GM12892 (cell line): ENCODE data around the gene HTR3B.
"Not testable (repeated sequence)": the region's sequence is repeated elsewhere in the genome, so short reads cannot be mapped to it uniquely, and the experiment has no call there.

ENCODE experiments used
- DNase-seq: peaks from one replicate; pipeline ENCODE4 v3.0.0; 2011; ENCODE audit not compliant: insufficient read length
- FAIRE-seq: peaks from 2 replicates; lab custom pipeline; 2011; peaks lifted over from hg19 to GRCh38; lab: Jason Lieb, UNC
- POLR2A ChIP-seq: IDR thresholded peaks from 2 replicates; pipeline ENCODE4 v1.6.1; 2011; ENCODE audit warnings: low read depth, low read length, control low read depth
- POLR2AphosphoS5 ChIP-seq: IDR thresholded peaks from 2 replicates; pipeline ENCODE4 v1.6.1; 2011; ENCODE audit warnings: low read depth, low read length, control low read depth
- TAF1 ChIP-seq: IDR thresholded peaks from 2 replicates; pipeline ENCODE4 v1.6.1; 2011; ENCODE audit warnings: low read depth, mild to moderate bottlenecking, control low read depth, low read length, borderline replicate concordance

HTR3B gene

DNA sequence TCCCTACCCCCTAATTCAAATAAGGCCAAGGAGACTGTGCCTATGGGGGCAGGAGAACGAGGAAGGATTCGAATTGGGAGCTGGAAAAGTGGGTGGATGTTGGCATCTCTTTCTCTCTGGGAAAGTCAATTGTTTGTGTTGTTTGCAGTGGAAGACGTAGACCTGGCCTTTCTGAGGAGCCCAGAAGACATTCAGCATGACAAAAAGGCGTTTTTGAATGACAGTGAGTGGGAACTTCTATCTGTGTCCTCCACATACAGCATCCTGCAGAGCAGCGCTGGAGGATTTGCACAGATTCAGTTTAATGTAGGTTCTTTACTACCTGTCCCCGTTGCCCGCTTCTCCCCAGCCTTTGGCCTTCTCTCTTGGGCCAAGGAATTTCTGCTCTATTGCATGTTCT, 28.2 kb downstream of the HTR3B start:
- DNase-seq = no peak
- TF ChIP-seq POLR2AphosphoS5 = no peak
- no peak for FAIRE-seq

DNA sequence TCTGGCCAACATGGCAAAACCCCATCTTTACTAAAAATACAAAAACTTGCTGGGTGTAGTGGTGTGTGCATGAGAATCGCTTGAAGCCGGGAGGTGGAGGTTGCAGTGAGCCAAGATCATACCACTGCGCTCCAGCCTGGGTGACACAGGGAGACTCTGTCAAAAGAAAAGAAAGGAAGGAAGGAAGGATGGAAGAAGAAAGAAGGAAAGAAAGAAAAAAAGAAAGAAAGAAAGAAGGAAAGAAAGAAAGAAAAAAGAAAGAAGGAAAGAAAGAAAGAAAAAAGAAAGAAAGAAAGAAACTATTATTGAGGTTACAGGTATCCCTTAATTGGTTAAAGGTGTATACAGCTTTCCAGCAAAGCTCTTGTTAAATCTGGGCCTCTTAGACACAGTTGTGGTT, 29.6 kb downstream of the HTR3B start:
- DNase-seq, FAIRE-seq: not testable (repeated sequence)

DNA sequence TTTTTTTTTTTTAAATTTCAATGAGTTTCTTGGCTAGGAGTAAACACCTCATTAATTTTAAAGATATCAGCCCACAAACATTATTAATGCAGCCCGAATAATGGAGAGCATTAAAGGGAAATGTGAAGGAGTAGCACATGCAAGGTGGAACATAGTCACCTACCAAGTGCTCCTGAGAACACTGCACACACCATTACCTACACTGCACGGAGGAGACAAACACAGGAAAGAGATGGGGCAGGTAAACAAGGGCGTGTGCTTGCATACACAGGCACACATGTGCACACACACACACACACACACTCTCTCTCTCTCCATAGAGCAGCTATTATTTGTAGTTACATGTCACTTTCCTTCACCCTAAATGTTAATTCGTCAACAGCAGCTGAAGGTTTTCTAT, 30.2 kb downstream of the HTR3B start:
- TF ChIP-seq POLR2AphosphoS5 (no peak), POLR2A (no peak), TAF1 (no peak)
- DNase-seq (no peak), FAIRE-seq (no peak)

DNA sequence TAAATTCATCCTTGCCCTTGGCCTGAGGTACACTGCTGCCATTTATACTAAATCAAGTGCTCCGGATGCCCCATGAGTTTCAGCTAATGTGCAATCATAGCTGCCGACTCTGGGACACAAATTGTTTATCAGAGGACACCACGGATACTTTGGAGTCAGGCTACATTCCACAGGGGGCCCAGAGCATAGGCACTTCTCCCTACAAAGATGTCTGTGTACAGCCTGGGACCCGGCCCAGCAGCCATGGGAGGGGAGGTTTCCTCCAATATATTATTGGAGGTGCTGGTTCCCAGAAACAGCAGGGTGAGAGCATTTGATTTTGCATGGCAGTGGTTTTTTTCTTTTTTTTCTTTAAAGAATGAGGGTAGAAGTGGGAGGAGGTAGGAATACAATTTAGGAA, 31.3 kb downstream of the HTR3B start:
- no peak for DNase-seq
- TF ChIP-seq POLR2AphosphoS5 = no peak
- no peak for TF ChIP-seq POLR2A
- no peak for TF ChIP-seq TAF1
- no peak for FAIRE-seq

DNA sequence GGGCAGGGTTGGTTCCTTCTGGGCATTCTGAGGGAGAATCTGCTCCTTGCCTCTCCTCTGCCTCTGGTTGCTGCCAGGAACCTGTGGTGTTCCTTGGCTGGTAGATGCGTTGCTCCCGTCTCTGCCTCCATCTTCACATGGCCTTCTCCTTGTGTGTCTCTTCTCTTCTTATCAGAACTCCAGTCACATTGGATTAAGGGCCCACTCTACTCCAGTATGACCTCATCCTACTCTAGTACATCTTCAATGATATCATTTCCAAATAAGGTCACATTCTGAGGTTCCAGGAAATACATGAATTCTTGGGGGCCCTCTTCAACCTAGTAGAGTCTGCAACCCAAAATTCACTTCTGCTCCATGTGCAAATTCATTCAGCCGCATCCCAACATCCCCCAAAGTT, 33.3 kb downstream of the HTR3B start:
- FAIRE-seq = no peak
- no peak for DNase-seq
- no peak for TF ChIP-seq POLR2A
- TF ChIP-seq POLR2AphosphoS5 = no peak
- no peak for TF ChIP-seq TAF1

DNA sequence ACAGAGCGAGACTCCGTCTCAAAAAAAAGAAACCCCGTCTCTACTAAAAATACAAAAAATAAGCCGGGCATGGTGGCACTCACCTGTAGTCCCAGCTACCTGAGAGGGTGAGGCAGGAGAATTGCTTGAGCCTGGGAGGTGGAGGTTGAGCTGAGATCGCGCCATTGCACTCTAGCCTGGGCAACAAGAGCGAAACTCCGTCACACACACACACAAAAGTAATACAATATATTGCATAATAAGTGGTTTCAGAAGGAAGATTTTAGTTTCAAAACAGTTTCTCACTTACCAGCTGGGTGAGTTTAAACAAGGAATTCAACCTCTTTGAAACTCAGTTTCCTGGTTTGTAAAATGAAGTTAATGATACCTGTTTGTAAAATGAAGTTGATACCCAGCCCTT, 37.7 kb downstream of the HTR3B start:
- TF ChIP-seq POLR2A (no peak), TAF1 (no peak), POLR2AphosphoS5 (no peak)
- FAIRE-seq (no peak), DNase-seq (no peak)

DNA sequence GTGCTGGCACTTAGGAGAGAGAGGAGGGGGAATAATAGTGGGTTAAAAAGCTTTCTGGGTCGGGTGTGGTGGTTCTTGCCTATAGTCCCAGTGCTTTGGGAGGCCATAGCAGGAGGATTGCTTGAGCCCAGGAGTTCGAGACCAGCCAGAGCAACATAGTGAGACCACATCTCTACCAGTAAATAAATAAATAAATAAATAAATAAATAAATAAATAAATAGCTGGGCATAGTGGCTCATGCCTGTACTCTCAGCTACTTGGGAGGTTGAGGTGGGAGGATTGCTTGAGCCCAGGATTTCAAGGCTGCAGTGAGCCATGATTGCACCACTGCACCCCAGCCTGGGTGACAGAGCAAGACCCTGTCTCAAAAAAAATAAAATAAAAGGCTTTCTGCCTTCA, 41.6 kb downstream of the HTR3B start:
- DNase-seq, FAIRE-seq: not testable (repeated sequence)

DNA sequence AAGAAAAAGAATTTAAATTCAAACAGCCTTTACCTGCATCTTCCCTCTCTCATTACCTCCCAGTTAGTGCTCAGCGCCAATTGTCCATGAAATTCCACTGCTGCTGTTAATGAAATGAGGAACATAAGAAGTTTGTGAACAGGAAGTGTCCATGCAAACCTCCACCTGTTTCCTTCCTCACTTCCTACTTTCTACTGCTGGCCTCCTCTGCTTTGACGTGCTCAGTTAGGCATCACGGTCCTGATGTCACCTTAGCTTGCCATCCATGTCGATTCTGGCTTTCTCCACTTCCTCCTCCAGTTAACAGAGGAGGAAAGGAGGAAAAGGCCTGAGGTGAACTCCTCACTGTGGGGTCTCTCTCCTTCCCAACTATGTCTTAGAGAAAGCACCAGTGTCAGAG, 43.4 kb downstream of the HTR3B start:
- TF ChIP-seq POLR2A = no peak
- no peak for TF ChIP-seq POLR2AphosphoS5
- no peak for TF ChIP-seq TAF1
- FAIRE-seq (no peak), DNase-seq (no peak)

DNA sequence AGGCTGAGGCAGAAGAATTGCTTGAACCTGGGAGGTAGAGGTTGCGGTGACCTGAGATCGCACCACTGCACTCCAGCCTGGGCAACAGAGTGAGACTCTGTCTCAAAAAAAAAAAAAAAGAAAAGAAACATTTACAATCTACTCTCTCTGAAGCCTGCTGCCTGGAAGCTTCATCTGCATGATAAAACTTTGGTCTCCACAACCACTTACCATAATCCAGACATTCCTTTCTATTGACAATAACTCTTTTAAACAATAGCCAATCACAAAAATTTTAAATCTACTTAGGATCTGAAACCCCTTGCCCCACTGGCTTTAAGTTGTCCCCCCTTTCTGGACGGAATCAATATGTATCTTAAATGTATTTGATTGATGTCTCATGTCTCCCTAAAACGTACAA, 45.3 kb downstream of the HTR3B start:
- FAIRE-seq (no peak), DNase-seq (no peak)
- TF ChIP-seq TAF1 (no peak), POLR2AphosphoS5 (no peak), POLR2A (no peak)

DNA sequence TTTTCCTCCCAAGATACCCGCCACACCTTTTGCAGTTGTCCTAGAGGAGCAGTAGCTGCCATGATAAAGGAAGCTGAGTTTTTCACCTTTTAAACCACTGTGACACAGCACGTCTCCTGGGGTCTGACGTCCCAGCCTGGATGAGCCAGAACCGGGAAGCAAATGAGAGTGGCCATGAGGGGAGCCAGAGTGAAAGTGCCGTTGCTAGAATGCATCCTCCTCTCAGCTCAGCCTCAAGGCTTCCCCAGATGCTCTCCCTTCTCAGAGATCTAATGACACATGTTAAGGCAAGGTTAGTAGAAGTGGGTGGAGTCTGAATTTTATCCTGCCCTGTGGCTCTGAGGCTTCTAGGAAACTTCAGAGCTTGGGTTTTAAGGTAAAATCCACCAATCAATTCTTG, 46.9 kb downstream of the HTR3B start:
- FAIRE-seq (no peak), DNase-seq (no peak)
- TF ChIP-seq POLR2AphosphoS5 (no peak), POLR2A (no peak), TAF1 (no peak)

DNA sequence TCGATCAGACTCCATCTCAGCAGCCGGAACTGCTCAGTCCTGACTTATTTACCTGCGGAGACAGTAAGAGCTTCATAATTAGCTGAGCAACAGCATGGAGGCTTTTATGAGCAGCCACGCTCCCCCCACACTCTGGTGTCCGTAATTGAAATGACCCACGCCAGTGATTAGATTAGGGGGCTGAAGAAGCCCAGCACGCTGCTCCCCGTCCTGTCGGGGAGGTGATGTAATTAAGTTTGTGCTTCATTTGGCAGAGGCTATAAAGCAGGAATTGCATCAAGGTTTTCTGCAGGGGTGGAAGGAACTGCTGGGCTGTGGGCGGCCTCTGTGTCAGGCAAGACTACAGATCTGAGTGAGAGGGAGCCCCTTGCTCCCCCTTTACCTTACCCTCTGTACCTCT, 47.5 kb downstream of the HTR3B start:
- no peak for TF ChIP-seq POLR2AphosphoS5
- no peak for TF ChIP-seq POLR2A
- no peak for TF ChIP-seq TAF1
- no peak for DNase-seq
- no peak for FAIRE-seq

DNA sequence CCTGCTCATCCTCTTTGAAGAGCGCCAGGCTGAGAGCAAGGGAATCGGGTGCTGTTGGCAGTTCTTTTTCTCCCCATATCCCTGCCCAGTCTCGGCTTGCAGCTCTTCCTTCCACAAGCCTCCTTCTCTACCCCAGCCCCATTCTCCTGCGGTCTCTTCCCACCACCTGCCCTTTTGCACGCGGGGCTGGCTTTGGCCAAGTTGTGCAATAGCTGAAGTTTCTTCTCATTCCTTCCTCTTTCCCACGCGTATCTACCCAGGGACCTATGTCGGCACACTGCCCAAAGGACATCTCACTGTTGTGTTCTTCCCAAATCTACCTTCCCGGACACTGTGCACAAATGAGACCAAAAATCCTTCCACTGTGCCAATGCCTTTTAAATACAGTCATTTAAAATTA, 48.0 kb downstream of the HTR3B start:
- no peak for FAIRE-seq
- DNase-seq = no peak
- TF ChIP-seq POLR2A = no peak
- TF ChIP-seq POLR2AphosphoS5 = no peak
- TF ChIP-seq TAF1 = no peak

DNA sequence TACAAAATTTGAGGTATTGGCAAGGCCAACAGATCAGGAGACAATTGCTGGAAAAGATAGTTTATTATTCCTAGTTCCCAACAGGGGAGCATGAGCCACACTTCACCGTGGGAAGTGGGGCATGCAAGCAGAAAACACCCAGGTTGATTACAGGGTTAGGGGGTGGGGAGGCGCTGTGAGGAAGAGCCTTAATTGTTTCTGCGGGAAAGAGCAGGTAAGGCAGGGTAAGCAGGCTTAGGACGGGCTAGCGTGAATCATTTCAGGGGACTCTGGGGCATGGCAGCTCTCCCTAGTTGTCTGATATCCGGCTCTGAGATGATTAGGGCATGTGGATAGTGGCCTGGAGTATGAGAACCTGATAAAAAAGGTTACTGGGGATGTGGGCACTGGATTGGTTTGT, 49.6 kb downstream of the HTR3B start:
- FAIRE-seq (no peak), DNase-seq (no peak)
- TF ChIP-seq POLR2A = no peak
- no peak for TF ChIP-seq POLR2AphosphoS5
- no peak for TF ChIP-seq TAF1

DNA sequence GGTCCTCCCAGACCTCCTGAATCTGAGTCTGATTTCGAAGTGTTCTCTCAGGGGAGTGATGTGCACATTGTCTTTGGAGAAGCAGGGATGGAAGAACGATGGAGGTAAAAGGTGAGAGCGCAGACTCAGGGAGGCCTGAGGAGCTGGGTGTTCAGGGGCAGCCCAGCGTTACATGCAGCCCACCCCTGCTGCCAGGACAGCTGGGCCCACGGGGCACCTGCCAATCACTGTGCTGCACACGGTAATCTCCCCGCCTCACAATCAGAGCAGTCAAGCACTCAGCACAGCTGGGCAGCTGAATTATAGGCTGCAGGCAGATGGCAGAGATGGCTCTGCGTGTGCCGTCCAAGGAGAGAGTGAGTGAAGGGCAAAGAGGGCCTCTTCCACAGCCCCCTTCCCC, 52.4 kb downstream of the HTR3B start:
- TF ChIP-seq POLR2A (no peak), POLR2AphosphoS5 (no peak), TAF1 (no peak)
- DNase-seq (no peak), FAIRE-seq (no peak)
